ENCODE results near the gene MACROD1. TPM values are rescaled to one million over a fixed set of nuclear protein-coding genes. Genes with fewer than 3 reads are reported as not detected.

MACROD1 gene
- total and polyA plus RNA-seq, 2 experiments from 2014 or later = 21.2 to 29.8 TPM

GRCh38 chr11:64125676-64126075 lies 40.2 kb downstream of the MACROD1 start:
- Histone ChIP-seq H3K4me3 (no peak overlapping the region), H3K4me1 (ENCODE audit: insufficient read depth) (peaks cover 21% of the 10 kb centered on the region), H3K9me3 (ENCODE audit: low read depth) (no peaks in the 10 kb centered on the region), H3K27me3 (no peaks in the 10 kb centered on the region), H3K36me3 (replicated peaks; ENCODE audit: insufficient read depth, low read depth) (no peaks in the 10 kb centered on the region), H3K27ac (no peak overlapping the region), H4K20me1 (ENCODE audit: insufficient read depth, poor library complexity, severe bottlenecking) (no peaks in the 10 kb centered on the region), H3K79me2 (no peaks in the 10 kb centered on the region), H2AFZ (no peak overlapping the region), H3K4me2 (no peak overlapping the region), H3K9me2 (replicated peaks; ENCODE audit: insufficient read depth) (no peaks in the 10 kb centered on the region)
- 83% methylated on average over 14 of the region's 14 CpGs for whole genome bisulfite sequencing (ENCODE audit: low lambda C conversion rate, missing lambda C conversion rate)
- no peak for DNase-seq (ENCODE audit: low spot score)
- no peak for TF ChIP-seq EZH2 (IDR thresholded peaks at IDR 0.05; ENCODE audit: borderline replicate concordance)
- no peak for TF ChIP-seq EZH2phosphoT487 (IDR thresholded peaks at IDR 0.05; ENCODE audit: low read depth, severe bottlenecking, unreplicated experiment)
- TF ChIP-seq CTCF (IDR thresholded peaks at IDR 0.05; ENCODE audit: poor library complexity) = no peak

- Histone ChIP-seq H3K79me2 (no peaks in the 10 kb centered on the region), H3K4me2 (no peak overlapping the region), H3K9me3 (ENCODE audit: low read depth) (no peaks in the 10 kb centered on the region), H2AFZ (no peak overlapping the region), H4K20me1 (ENCODE audit: insufficient read depth, poor library complexity, severe bottlenecking) (no peaks in the 10 kb centered on the region), H3K27ac (no peak overlapping the region), H3K4me1 (ENCODE audit: insufficient read depth) (peaks cover 9% of the 10 kb centered on the region), H3K36me3 (replicated peaks; ENCODE audit: insufficient read depth, low read depth) (no peaks in the 10 kb centered on the region), H3K4me3 (no peak overlapping the region), H3K9me2 (replicated peaks; ENCODE audit: insufficient read depth) (no peaks in the 10 kb centered on the region), H3K27me3 (no peaks in the 10 kb centered on the region)
- WGBS (ENCODE audit: low lambda C conversion rate, missing lambda C conversion rate) = 71% methylated on average over 9 of the region's 9 CpGs
- no peak for TF ChIP-seq EZH2phosphoT487 (IDR thresholded peaks at IDR 0.05; ENCODE audit: low read depth, severe bottlenecking, unreplicated experiment)
- no peak for TF ChIP-seq CTCF (IDR thresholded peaks at IDR 0.05; ENCODE audit: poor library complexity)
- no peak for TF ChIP-seq EZH2 (IDR thresholded peaks at IDR 0.05; ENCODE audit: borderline replicate concordance)
- DNase-seq (ENCODE audit: low spot score) = no peak
These were observed 41.8 kb downstream of the MACROD1 start for GRCh38 chr11:64124147-64124546.

GRCh38 chr11:64123679-64124078 lies 42.2 kb downstream of the MACROD1 start:
- Histone ChIP-seq H3K79me2 (no peaks in the 10 kb centered on the region), H3K4me3 (no peak overlapping the region), H3K36me3 (replicated peaks; ENCODE audit: insufficient read depth, low read depth) (no peaks in the 10 kb centered on the region), H3K9me3 (ENCODE audit: low read depth) (no peaks in the 10 kb centered on the region), H3K27me3 (no peaks in the 10 kb centered on the region), H3K9me2 (replicated peaks; ENCODE audit: insufficient read depth) (no peaks in the 10 kb centered on the region), H3K4me2 (no peak overlapping the region), H3K4me1 (ENCODE audit: insufficient read depth) (peaks cover 9% of the 10 kb centered on the region), H3K27ac (no peak overlapping the region), H2AFZ (no peak overlapping the region), H4K20me1 (ENCODE audit: insufficient read depth, poor library complexity, severe bottlenecking) (no peaks in the 10 kb centered on the region)
- no peak for DNase-seq (ENCODE audit: low spot score)
- 88% methylated on average over 3 of the region's 3 CpGs for whole genome bisulfite sequencing (ENCODE audit: low lambda C conversion rate, missing lambda C conversion rate)
- TF ChIP-seq EZH2 (IDR thresholded peaks at IDR 0.05; ENCODE audit: borderline replicate concordance) = no peak
- no peak for TF ChIP-seq EZH2phosphoT487 (IDR thresholded peaks at IDR 0.05; ENCODE audit: low read depth, severe bottlenecking, unreplicated experiment)
- TF ChIP-seq CTCF (IDR thresholded peaks at IDR 0.05; ENCODE audit: poor library complexity) = no peak

Data from hepatocyte (in vitro differentiated cells).